GM10266 (cell line): Measurements from ENCODE around the gene MFAP3L.

ENCODE experiments used
- DNase-seq: peaks from one replicate; pipeline ENCODE4 v3.0.0; 2012; ENCODE audit errors: extremely low spot score
- TF ChIP-seq, protein P1 (sequence below): IDR thresholded peaks from 2 replicates; pipeline ENCODE4 v1.5.1; 2012; ENCODE audit warnings: mild to moderate bottlenecking, low read depth; ENCODE audit not compliant: control insufficient read depth, insufficient read depth; ENCODE audit errors: missing control alignments

Gene MFAP3L

DNA sequence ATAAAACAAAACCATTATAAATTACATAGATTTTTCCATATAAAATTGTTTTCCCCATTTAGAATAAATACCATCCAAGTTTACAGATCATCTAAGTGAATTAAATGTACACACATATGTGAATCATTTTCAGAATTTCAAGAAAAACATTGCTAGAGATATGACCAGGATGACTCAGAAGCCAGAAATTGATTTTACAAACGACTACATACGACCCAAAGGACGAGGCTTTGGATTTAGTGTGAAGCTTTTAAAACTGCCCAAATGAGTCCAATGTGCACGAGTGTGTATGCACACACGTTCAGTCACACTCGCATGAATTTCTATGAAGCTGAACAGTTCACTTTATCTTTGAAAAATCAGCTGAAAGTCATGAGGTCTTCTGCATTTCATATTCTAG is 37.9 kb downstream of the MFAP3L start:
- no peak for DNase-seq
- TF ChIP-seq, protein P1, sequence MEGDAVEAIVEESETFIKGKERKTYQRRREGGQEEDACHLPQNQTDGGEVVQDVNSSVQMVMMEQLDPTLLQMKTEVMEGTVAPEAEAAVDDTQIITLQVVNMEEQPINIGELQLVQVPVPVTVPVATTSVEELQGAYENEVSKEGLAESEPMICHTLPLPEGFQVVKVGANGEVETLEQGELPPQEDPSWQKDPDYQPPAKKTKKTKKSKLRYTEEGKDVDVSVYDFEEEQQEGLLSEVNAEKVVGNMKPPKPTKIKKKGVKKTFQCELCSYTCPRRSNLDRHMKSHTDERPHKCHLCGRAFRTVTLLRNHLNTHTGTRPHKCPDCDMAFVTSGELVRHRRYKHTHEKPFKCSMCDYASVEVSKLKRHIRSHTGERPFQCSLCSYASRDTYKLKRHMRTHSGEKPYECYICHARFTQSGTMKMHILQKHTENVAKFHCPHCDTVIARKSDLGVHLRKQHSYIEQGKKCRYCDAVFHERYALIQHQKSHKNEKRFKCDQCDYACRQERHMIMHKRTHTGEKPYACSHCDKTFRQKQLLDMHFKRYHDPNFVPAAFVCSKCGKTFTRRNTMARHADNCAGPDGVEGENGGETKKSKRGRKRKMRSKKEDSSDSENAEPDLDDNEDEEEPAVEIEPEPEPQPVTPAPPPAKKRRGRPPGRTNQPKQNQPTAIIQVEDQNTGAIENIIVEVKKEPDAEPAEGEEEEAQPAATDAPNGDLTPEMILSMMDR = no peak

DNA sequence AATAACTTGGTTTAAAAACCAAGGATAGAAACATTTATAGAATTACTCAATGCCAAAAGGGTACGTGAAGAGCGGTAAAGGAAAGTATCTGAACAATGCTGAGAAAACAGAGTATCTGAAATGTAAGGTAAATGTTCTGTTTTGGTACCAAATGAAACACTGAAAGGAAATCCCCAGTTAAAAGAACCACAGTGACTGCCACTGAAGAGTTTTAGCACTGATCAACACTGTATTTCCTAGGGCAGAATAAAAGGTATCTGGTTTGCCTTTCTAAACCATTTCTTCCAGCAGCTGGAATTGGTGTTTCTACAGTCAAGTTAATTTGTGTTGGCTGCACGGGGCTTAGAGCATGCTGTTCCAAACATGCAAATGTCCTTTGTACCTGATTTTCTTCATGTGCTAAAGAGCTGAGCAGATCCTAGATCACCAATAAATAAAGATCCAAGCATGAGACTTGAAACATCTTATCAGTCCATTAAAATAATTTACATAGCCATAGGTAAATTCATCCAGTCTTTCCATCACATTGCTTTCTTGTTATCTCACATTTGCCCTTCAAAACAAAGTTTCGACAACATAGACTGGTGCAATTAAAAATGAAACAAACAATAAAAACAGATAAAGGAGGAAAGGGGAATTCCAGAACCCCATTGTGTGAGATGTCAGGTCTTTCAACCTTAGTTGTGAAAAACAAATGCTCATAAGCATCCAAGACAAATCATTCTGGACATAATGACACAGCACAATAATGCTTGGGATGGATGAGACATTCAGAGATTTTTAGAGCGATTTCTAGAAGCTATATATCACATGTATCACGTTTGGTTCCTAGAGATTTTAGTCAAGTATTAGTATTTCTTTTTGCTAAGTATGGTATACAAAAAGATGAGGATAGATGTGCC is 38.6 kb downstream of the MFAP3L start:
- TF ChIP-seq, protein P1 = no peak
- no peak for DNase-seq

DNA sequence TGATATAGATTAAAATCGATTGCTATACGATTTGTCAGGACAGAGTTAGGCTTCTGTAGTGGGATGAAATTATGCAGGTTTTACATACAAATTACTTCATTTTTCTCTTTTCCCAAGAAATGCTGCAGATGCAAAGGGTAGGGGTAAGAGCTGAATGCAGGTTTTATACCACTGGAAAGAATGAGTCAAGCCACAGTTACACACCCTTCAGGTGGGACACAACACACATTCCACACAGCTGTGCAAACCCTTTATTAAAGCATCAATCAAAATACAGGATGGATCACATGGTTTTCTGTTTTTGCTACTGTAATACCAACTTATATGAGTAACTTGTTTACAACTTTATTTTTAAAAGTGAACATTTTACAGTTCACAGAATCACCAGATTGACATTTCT is 39.8 kb downstream of the MFAP3L start:
- TF ChIP-seq, protein P1 = no peak
- DNase-seq = no peak

DNA sequence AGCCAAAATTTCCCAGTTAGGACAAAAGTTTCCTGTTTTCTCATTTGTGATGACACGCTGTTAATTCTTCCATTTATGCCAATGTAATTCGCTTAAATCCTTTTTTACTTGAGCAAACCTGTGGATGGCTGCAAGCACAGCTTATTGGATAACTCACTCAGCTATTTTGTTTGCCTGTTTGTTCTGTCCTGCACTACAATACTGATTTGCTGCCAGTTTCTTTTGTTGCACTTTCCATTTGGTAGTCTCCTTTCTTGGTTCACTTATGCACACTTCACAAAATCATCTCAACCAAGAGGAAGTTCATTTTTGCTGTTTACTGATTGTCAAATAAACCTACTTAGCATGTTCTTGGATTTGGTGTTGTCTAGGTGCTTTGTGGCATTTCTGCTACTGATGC is 40.3 kb downstream of the MFAP3L start:
- no peak for DNase-seq
- TF ChIP-seq, protein P1 = no peak

DNA sequence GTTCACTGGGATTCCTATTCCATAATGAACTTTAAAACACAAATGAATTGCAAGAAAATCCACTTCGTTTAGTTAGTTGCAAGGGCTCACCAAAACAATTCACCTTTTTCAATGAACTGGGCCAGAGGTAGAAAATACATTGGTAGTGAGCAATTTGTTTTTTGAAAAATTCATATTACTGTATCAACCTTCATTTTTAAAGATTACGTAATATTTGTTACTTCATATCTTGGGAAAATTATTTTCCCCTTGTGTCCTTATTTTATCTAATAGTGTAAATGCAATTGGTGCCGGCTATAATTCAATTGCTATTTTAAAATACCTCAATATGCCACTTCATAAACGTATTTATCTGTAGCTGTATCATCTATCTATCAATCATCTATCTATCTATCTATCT is 41.5 kb downstream of the MFAP3L start:
- TF ChIP-seq, protein P1 = no peak
- no peak for DNase-seq

DNA sequence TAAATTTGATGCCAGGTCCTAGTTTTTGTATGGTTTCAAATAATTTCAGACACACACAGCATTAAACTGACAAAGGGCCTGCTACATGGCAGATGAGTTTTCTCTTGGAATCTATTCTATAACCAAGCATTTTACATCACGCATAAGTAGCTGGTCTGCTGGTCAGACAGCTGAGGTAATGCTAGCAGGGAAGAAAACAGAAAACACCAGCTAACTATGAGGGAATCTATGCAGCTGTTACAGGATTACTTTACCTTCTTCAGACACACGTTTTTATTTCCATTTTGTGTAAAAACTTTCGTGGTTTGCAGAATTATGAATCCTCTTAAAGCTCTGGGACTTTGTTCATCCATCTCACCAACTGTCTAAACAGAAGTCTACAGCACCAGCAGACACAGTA is 42.0 kb downstream of the MFAP3L start:
- TF ChIP-seq, protein P1 = no peak
- DNase-seq = no peak

DNA sequence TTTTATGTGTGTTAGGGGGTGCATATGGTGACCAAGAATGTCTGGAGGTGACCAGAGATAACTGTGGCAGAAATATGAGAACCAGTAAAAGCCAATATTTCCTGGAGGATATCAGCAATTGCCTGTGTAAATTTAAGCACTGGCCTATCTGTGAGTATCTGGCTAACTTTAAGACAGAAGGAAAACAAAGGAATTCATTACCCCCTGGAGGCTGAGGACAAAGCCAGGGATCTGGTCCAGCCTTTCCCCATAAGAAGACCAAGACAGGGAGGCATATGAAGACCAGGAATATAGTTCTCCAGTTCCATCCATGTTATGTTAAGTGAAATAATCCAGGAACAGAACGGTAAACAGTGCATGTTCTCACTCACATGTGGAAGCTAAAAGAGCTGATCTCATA is 49.2 kb downstream of the MFAP3L start:
- DNase-seq = no peak
- TF ChIP-seq, protein P1 = no peak
